Skin of body (tissue), 2 donors: Measurements from ENCODE around the gene SERPINB4. TPM values are rescaled to one million over a fixed set of nuclear protein-coding genes. Genes with fewer than 3 reads are reported as not detected.

ENCODE experiments used
- DNase-seq: peaks from one replicate; lab custom pipeline; 2025; lab: John Stamatoyannopoulos, UW
- total RNA-seq: library from RNA; depleted of rRNA; stranded (reverse); fragments of >200 nt; gene quantifications from one replicate; pipeline ENCODE4 v1.2.3, GENCODE V29; 2014

SERPINB4 gene
- total RNA-seq, 1 donor from 2014 or later, result 29.1 TPM

- DNase-seq, result no peak
Measured at GRCh38 chr18:63627819-63628218, 16.2 kb downstream of the SERPINB4 start.

DNA sequence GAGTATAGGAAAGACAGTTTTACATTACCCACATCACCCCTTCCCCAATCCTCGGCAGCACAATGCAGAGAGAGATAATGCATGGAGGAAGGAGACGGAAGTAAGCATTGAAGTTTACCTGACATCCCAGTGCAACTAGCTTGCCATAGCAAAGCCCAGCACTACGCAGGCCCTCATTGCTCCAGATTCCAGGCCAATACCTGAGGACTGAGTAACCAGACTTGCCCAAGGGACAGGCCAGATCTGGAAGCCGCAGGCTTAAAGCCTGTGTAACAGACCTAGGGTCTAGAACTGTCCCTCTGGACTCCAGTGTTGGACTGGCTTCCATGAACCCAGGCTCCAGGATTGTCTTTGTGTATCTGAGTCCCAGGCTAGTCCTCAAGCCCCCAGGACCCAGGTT, 17.6 kb downstream of the SERPINB4 start:
- DNase-seq, result no peak

DNA sequence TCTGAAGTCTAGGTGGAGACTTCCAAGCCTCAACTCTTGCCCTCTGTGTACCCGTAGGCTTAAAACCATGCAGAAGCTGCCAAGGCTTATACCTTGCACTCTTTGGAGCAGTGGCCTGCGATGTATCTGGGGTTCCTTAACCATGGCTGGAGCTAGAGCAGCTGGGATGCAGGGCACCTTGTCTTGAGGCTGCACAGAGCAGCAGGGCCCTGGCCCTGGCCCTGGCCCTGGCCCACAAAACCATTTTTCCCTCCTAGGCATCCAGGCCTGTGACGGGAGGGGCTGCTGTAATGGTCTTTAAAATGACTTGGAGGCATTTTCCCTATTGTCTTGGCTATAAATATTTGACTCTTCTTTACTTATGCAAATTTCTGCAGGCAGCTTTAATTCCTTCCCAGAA, 19.2 kb downstream of the SERPINB4 start:
- no peak for DNase-seq

DNA sequence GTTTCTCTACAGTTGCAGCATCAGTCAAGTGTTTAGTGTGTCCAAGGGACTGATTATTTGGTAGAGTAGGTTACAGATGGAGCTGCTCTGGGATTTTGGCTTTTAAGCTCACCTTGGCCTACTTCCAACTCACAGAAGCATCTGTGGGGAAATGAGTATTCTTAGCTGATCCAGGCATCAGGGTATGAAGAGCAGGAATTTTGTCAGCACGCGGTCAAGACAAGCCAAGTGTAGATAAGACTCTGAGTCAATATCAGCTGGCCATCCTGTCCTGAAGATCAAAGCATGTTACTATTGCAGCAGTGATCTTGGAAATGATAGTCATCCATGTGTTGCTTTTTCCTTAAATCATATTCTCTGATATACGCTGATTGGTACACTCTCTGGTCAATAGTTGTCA, 24.4 kb downstream of the SERPINB4 start:
- DNase-seq, result no peak

DNA sequence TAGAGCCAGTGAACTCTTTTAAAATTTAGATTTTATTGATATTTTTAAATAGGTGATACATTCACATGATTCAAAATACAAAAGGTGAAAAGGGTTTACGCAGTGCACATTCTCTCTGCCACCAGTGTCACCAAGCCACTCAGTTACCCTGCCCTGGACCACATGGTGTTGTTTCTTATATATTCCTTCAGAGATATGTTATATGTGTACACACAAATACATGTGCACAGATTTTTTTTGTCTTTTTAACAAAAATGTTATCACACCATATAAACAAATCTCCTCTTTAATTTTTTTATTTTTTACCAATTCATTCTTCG, 26.2 kb downstream of the SERPINB4 start:
- no peak for DNase-seq

DNA sequence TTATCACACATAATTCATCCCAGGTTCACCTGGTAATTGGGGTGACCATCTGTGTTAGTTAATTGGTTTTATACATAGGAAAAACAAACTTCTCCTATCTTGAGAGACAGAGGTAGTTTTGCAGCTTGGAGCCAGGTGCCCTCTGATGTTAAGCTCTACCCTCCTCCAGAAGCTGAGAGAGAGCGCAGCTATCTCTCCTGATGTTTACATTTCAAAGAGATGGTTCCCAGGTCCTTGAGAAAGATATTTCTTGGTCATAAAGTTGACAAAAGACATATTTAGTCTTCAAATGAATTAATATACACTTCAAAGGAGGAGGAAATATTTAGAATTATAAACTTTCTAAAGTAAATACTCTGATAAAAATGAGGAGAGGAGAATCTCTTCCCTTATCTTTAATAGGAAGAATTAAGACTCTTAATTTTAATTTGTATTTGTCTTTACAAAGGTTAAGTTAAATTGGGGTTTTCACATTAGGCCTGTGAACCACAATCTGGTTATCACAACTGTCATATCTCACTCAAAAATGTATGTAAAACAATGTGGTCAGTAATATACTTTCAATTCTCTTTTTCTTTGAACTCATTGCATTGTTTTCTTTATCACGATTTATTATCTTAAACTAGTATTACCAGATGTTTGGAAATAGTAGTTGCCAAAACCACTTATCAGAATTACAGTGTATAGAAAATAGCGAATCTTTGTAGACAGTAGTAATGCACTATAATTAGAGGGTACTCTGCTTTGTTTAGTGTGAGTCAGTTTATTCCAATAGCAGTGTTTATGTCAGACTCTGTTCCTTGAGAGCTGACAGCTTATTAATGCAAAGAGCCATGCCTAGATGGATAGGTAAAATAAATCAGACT, 26.8 kb downstream of the SERPINB4 start:
- no peak for DNase-seq

GRCh38 chr18:63613420-63613819, 30.6 kb downstream of the SERPINB4 start:
- DNase-seq, result no peak

- no peak for DNase-seq
Measured at GRCh38 chr18:63606526-63606925, 37.5 kb downstream of the SERPINB4 start.

DNA sequence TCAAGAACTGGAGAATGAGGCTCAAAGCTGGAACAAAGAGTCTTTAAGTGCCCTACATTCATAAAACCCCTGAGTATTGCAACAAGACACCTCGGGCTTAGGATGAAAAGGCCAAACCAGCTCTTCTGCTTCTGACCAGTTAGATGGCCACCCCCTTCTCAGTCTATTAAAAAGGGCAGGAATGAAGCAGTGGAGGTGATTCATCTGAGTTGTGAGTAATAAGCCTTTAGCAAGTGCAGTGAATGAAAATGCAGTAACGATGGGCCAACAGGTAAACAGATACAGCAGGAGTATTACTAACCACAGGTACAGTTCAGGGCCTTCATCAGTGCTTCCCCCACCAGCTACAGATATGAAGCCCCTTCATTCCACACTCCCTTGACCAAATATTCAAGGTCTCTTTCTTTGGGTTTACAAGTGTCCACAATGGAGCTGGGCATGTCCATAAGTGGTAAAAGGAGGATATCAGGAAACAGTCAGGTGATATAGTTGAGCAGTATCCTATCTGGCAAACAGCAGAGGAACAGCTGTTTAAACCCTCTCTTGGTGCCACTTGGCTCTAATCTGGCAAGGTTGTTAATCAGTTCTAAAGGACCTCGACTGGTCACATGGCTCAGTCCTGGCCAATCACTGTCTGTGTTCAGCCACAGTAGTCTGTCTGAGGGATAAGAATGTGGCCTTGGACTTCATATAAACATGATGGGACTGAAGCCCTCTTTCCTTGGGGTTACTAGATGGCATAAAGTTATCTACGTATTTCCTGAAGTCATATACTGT, 39.1 kb downstream of the SERPINB4 start:
- no peak for DNase-seq

DNA sequence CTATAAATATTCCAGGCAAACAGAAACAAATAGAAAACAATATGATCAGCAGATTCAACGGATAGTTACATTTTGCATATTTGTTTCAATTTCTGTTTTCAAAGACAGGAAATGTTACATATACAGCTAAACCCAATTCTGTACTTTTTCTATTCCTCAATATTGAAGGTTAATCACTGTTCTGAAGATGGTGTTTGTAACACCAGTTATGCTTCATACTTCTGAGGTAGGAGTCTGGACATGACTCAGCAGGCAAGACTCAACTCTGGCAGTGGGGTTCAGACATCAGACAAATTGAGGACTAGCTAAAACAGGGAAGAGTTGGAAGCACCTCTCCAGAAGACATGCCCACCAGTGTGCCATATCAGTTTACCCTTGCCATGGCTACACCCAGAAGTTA, 40.3 kb downstream of the SERPINB4 start:
- DNase-seq, result no peak

GRCh38 chr18:63603355-63603754, 40.7 kb downstream of the SERPINB4 start:
- no peak for DNase-seq

GRCh38 chr18:63596964-63597363, 47.1 kb downstream of the SERPINB4 start:
- DNase-seq, result no peak

GRCh38 chr18:63592471-63592870, 51.6 kb downstream of the SERPINB4 start:
- DNase-seq, result no peak

GRCh38 chr18:63591725-63592124, 52.3 kb downstream of the SERPINB4 start:
- DNase-seq, result no peak

- no peak for DNase-seq
Measured at GRCh38 chr18:63590966-63591695, 52.9 kb downstream of the SERPINB4 start.

GRCh38 chr18:63590373-63590772, 53.7 kb downstream of the SERPINB4 start:
- no peak for DNase-seq

- no peak for DNase-seq
Measured at GRCh38 chr18:63588909-63589308, 55.1 kb downstream of the SERPINB4 start.

Other genes with a start within 250 kb of the SERPINB4 start
- gene VPS4B, start 221.8 kb downstream of the SERPINB4 start, total RNA-seq, result 46.6 TPM
- 130 TPM for gene SERPINB5, start 167.3 kb downstream of the SERPINB4 start, total RNA-seq
- gene SERPINB12, start 101.9 kb downstream of the SERPINB4 start, total RNA-seq, result 64.6 TPM
- gene SERPINB13, start 56.9 kb downstream of the SERPINB4 start, total RNA-seq, result 21.2 TPM
- gene SERPINB3, start 17.6 kb upstream of the SERPINB4 start, total RNA-seq, result 49.5 TPM
- gene SERPINB11, start 58.7 kb upstream of the SERPINB4 start, total RNA-seq, result not detected
- 14.6 TPM for gene SERPINB7, start 131.2 kb upstream of the SERPINB4 start, total RNA-seq
- gene SERPINB2, start 243.4 kb upstream of the SERPINB4 start, total RNA-seq, result 153 TPM